ENCODE data around the gene HACD4. TPM values are rescaled to one million over a fixed set of nuclear protein-coding genes. Genes with fewer than 3 reads are reported as not detected.
"Not testable (repeated sequence)": the region's sequence is repeated elsewhere in the genome, so short reads cannot be mapped to it uniquely, and the experiment has no call there.

HACD4 gene
- total RNA-seq, 1 donor from 2014 or later = 1.1 TPM

GRCh38 chr9:20981486-20981885, 50.0 kb downstream of the HACD4 start:
- H3K4me3 ChIP-seq = no peak overlapping the region
- H3K79me2 ChIP-seq (ENCODE audit: low read depth) = no peaks in the 10 kb centered on the region
- no peaks in the 10 kb centered on the region for H3K4me1 ChIP-seq
- no peak overlapping the region for H2AFZ ChIP-seq (replicated peaks)
- TF ChIP-seq EZH2 (IDR thresholded peaks at IDR 0.05) (no peak), EZH2phosphoT487 (IDR thresholded peaks at IDR 0.05) (no peak), CTCF (IDR thresholded peaks at IDR 0.05) (no peak)
- Mint-ChIP-seq H3K36me3 (peaks cover 23% of the 10 kb centered on the region), H3K4me1 (peaks cover 8% of the 10 kb centered on the region), H3K27me3 (ENCODE audit: insufficient read depth, low read depth) (no peaks in the 10 kb centered on the region), H3K27ac (no peak overlapping the region), H3K4me3 (no peak overlapping the region), H3K9me3 (no peaks in the 10 kb centered on the region)
- no peak overlapping the region for H3K27ac ChIP-seq
- no peaks in the 10 kb centered on the region for H3K27me3 ChIP-seq
- H4K20me1 ChIP-seq (ENCODE audit: low read depth) = no peaks in the 10 kb centered on the region
- no peak for DNase-seq (ENCODE audit: low spot score)
- H3K36me3 ChIP-seq = no peaks in the 10 kb centered on the region
- H3K9ac ChIP-seq = no peak overlapping the region
- no peak overlapping the region for H3K4me2 ChIP-seq
- no peaks in the 10 kb centered on the region for H3K9me3 ChIP-seq (ENCODE audit: low read depth)
- no peaks in the 10 kb centered on the region for H3F3A ChIP-seq (ENCODE audit: low read depth)

GRCh38 chr9:20980832-20981455, 50.5 kb downstream of the HACD4 start:
- no peak overlapping the region for H3K9ac ChIP-seq
- H3K36me3 ChIP-seq = no peaks in the 10 kb centered on the region
- H3K9me3 ChIP-seq (ENCODE audit: low read depth) = no peaks in the 10 kb centered on the region
- no peaks in the 10 kb centered on the region for H3K4me1 ChIP-seq
- no peaks in the 10 kb centered on the region for H3K9me3 Mint-ChIP-seq
- peaks cover 22% of the 10 kb centered on the region for H3K36me3 Mint-ChIP-seq
- no peak overlapping the region for H3K4me2 ChIP-seq
- no peak overlapping the region for H3K27ac Mint-ChIP-seq
- H3K4me1 Mint-ChIP-seq = peaks cover 8% of the 10 kb centered on the region
- H3K4me3 ChIP-seq = no peak overlapping the region
- H3K27me3 ChIP-seq = no peaks in the 10 kb centered on the region
- H4K20me1 ChIP-seq (ENCODE audit: low read depth) = no peaks in the 10 kb centered on the region
- H3F3A ChIP-seq (ENCODE audit: low read depth) = no peaks in the 10 kb centered on the region
- H3K4me3 Mint-ChIP-seq = no peak overlapping the region
- H3K27me3 Mint-ChIP-seq (ENCODE audit: insufficient read depth, low read depth) = no peaks in the 10 kb centered on the region
- TF ChIP-seq CTCF (IDR thresholded peaks at IDR 0.05) (no peak), EZH2phosphoT487 (IDR thresholded peaks at IDR 0.05) (no peak), EZH2 (IDR thresholded peaks at IDR 0.05) (no peak)
- no peaks in the 10 kb centered on the region for H3K79me2 ChIP-seq (ENCODE audit: low read depth)
- DNase-seq (ENCODE audit: low spot score) = no peak
- H2AFZ ChIP-seq (replicated peaks) = no peak overlapping the region
- no peak overlapping the region for H3K27ac ChIP-seq

- Mint-ChIP-seq H3K4me3 (no peak overlapping the region), H3K9me3 (no peaks in the 10 kb centered on the region)
- DNase-seq (ENCODE audit: low spot score) = no peak
Observed at GRCh38 chr9:20978249-20978648, 53.2 kb downstream of the HACD4 start.

GRCh38 chr9:20974191-20974938, 57.1 kb downstream of the HACD4 start:
- H3K4me1 Mint-ChIP-seq; H3F3A ChIP-seq (ENCODE audit: low read depth); H3K9me3 Mint-ChIP-seq; H3K27me3 ChIP-seq; H3K27ac ChIP-seq; H3K9me3 ChIP-seq (ENCODE audit: low read depth); H3K4me1 ChIP-seq; H3K36me3 ChIP-seq; H3K79me2 ChIP-seq (ENCODE audit: low read depth); H3K4me3 Mint-ChIP-seq; H3K27ac Mint-ChIP-seq; H3K9ac ChIP-seq; H3K4me2 ChIP-seq; H3K4me3 ChIP-seq; H3K27me3 Mint-ChIP-seq (ENCODE audit: insufficient read depth, low read depth); H2AFZ ChIP-seq (replicated peaks); H4K20me1 ChIP-seq (ENCODE audit: low read depth); DNase-seq (ENCODE audit: low spot score): not testable (repeated sequence)
- H3K36me3 Mint-ChIP-seq = peaks cover 23% of the 10 kb centered on the region

More at GRCh38 chr9:20978249-20978648, 53.2 kb downstream of the HACD4 start:
- Histone ChIP-seq H3K9ac (no peak overlapping the region), H3K4me2 (no peak overlapping the region), H3K4me1 (no peaks in the 10 kb centered on the region), H3K79me2 (ENCODE audit: low read depth) (no peaks in the 10 kb centered on the region), H3K36me3 (no peaks in the 10 kb centered on the region), H3K27me3 (no peaks in the 10 kb centered on the region), H3K4me3 (no peak overlapping the region), H3K27ac (no peak overlapping the region), H3K9me3 (ENCODE audit: low read depth) (no peaks in the 10 kb centered on the region), H4K20me1 (ENCODE audit: low read depth) (no peaks in the 10 kb centered on the region), H3F3A (ENCODE audit: low read depth) (no peaks in the 10 kb centered on the region), H2AFZ (replicated peaks) (no peak overlapping the region)
- H3K4me1 Mint-ChIP-seq = peaks cover 8% of the 10 kb centered on the region
- no peak for TF ChIP-seq EZH2 (IDR thresholded peaks at IDR 0.05)
- no peak for TF ChIP-seq CTCF (IDR thresholded peaks at IDR 0.05)
- TF ChIP-seq EZH2phosphoT487 (IDR thresholded peaks at IDR 0.05) = no peak
- no peak overlapping the region for H3K27ac Mint-ChIP-seq
- no peaks in the 10 kb centered on the region for H3K27me3 Mint-ChIP-seq (ENCODE audit: insufficient read depth, low read depth)
- peaks cover 22% of the 10 kb centered on the region for H3K36me3 Mint-ChIP-seq

GRCh38 chr9:20973246-20973947, 58.0 kb downstream of the HACD4 start:
- peaks cover 21% of the 10 kb centered on the region for H3K36me3 Mint-ChIP-seq
- H3K27ac ChIP-seq; H3K4me3 ChIP-seq; H3K4me2 ChIP-seq; H3K9ac ChIP-seq; H3K9me3 ChIP-seq (ENCODE audit: low read depth); H3F3A ChIP-seq (ENCODE audit: low read depth); H3K4me1 ChIP-seq; H3K27me3 Mint-ChIP-seq (ENCODE audit: insufficient read depth, low read depth); H3K27ac Mint-ChIP-seq; H3K9me3 Mint-ChIP-seq; H3K79me2 ChIP-seq (ENCODE audit: low read depth); DNase-seq (ENCODE audit: low spot score); H4K20me1 ChIP-seq (ENCODE audit: low read depth); H3K36me3 ChIP-seq; H3K27me3 ChIP-seq; H2AFZ ChIP-seq (replicated peaks); H3K4me3 Mint-ChIP-seq; H3K4me1 Mint-ChIP-seq: not testable (repeated sequence)
